ENCODE measurements around the gene MRFAP1.

The MRFAP1 gene

GRCh38 chr4:6681191-6681590 lies 40.7 kb downstream of the MRFAP1 start:
- Histone ChIP-seq H3K9me3 (replicated peaks in 1 of 11) (peaks cover 0 to 15% (median 4%) of the 10 kb centered on the region in 11 experiments; a peak in 9 of 22 replicates), H3K4me3 (no peak overlapping the region), H4K20me1 (peaks cover 12 to 40% (median 18%) of the 10 kb centered on the region in 11 experiments; a peak in 20 of 22 replicates), H3K27me3 (no peaks in the 10 kb centered on the region), H3K4me1 (peaks cover 17 to 41% (median 34%) of the 10 kb centered on the region in 10 experiments), H3K4me2 (no peak overlapping the region), H3K36me3 (peaks cover 10 to 42% (median 29%) of the 10 kb centered on the region in 11 experiments; a peak in 21 of 22 replicates), H3K9ac (no peak overlapping the region), H3K27ac (no peak overlapping the region; a peak in 1 of 22 replicates)
- TF ChIP-seq Cebpa-rat (IDR thresholded peaks at IDR 0.05) = no peak

- no peak overlapping the region for H3K9ac ChIP-seq
- peak overlapping the region in 3 of 11 experiments; percentile 25 to 35 (median 34); a peak in 4 of 22 replicates for H3K27ac ChIP-seq
- peaks cover 3 to 31% (median 24%) of the 10 kb centered on the region in 10 experiments for H3K4me1 ChIP-seq
- H3K36me3 ChIP-seq = peaks cover 10 to 27% (median 23%) of the 10 kb centered on the region in 11 experiments; a peak in 20 of 22 replicates
- no peak for TF ChIP-seq Cebpa-rat (IDR thresholded peaks at IDR 0.05)
- H3K4me3 ChIP-seq = no peak overlapping the region
- peaks cover 0 to 22% (median 3%) of the 10 kb centered on the region in 11 experiments; a peak in 10 of 22 replicates for H4K20me1 ChIP-seq
- peaks cover 0 to 20% (median 4%) of the 10 kb centered on the region in 11 experiments; a peak in 10 of 22 replicates for H3K9me3 ChIP-seq (replicated peaks in 1 of 11)
- H3K27me3 ChIP-seq = no peaks in the 10 kb centered on the region
- H3K4me2 ChIP-seq = peak overlapping the region in 1 of 11 experiments; percentile 14; a peak in 2 of 22 replicates
Measured at GRCh38 chr4:6682862-6683590, 42.5 kb downstream of the MRFAP1 start.

- Histone ChIP-seq H3K9ac (no peak overlapping the region), H3K36me3 (peaks cover 3 to 11% (median 9%) of the 10 kb centered on the region in 11 experiments; a peak in 18 of 22 replicates), H3K4me1 (peaks cover 20 to 32% (median 26%) of the 10 kb centered on the region in 10 experiments), H4K20me1 (peaks cover 0 to 13% (median 0%) of the 10 kb centered on the region in 11 experiments; a peak in 5 of 22 replicates), H3K4me2 (no peak overlapping the region), H3K9me3 (replicated peaks in 1 of 11) (peaks cover 0 to 13% (median 4%) of the 10 kb centered on the region in 11 experiments; a peak in 9 of 22 replicates), H3K27me3 (no peaks in the 10 kb centered on the region), H3K27ac (peak overlapping the region in 1 of 11 experiments; percentile 5; a peak in 1 of 22 replicates), H3K4me3 (no peak overlapping the region)
- TF ChIP-seq Cebpa-rat (IDR thresholded peaks at IDR 0.05) = no peak
Measured at GRCh38 chr4:6684656-6685055, 44.2 kb downstream of the MRFAP1 start.

DNA sequence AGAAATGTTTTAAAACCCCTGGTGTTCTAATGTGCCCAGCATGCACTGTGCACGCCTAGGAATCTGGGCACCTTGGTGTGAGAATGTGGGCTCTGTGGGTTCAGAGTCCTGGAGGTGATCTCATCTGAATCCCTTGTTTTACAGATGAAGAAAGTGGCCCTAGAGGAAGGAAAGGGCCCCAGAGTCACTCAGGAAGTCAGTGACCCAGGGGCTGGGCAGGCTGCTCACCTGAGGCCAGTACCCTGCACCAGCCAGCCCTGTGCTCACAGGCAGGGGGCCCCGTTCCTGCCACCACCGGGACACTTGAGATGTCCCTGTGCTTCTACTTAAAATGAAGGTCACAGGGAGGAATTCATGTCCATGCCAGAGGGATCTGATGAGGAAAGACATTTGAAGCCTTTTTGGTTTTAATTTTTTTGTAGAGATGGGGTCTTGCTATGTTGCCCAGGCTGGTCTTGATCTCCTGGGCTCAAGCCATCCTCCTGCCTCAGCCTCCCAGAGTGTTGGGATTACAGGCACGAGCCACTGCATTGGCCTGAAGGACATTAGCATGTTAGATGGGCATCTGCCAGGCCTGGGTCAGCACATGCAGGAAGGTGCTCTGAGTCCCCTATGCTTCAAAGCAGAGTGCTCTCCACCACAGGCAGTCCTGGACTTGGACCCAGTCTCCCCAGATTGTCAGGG lies 45.8 kb downstream of the MRFAP1 start:
- no peaks in the 10 kb centered on the region for H3K27me3 ChIP-seq
- H3K9ac ChIP-seq = no peak overlapping the region
- no peak overlapping the region for H3K4me3 ChIP-seq
- H3K9me3 ChIP-seq (replicated peaks in 1 of 11) = peaks cover 0 to 5% (median 0%) of the 10 kb centered on the region in 11 experiments; a peak in 2 of 22 replicates
- TF ChIP-seq Cebpa-rat (IDR thresholded peaks at IDR 0.05) = no peak
- H4K20me1 ChIP-seq = peaks cover 0 to 11% (median 0%) of the 10 kb centered on the region in 11 experiments; a peak in 3 of 22 replicates
- H3K4me1 ChIP-seq = peaks cover 35 to 47% (median 42%) of the 10 kb centered on the region in 10 experiments
- H3K4me2 ChIP-seq = no peak overlapping the region
- H3K27ac ChIP-seq = no peak overlapping the region; a peak in 1 of 22 replicates
- no peaks in the 10 kb centered on the region for H3K36me3 ChIP-seq

DNA sequence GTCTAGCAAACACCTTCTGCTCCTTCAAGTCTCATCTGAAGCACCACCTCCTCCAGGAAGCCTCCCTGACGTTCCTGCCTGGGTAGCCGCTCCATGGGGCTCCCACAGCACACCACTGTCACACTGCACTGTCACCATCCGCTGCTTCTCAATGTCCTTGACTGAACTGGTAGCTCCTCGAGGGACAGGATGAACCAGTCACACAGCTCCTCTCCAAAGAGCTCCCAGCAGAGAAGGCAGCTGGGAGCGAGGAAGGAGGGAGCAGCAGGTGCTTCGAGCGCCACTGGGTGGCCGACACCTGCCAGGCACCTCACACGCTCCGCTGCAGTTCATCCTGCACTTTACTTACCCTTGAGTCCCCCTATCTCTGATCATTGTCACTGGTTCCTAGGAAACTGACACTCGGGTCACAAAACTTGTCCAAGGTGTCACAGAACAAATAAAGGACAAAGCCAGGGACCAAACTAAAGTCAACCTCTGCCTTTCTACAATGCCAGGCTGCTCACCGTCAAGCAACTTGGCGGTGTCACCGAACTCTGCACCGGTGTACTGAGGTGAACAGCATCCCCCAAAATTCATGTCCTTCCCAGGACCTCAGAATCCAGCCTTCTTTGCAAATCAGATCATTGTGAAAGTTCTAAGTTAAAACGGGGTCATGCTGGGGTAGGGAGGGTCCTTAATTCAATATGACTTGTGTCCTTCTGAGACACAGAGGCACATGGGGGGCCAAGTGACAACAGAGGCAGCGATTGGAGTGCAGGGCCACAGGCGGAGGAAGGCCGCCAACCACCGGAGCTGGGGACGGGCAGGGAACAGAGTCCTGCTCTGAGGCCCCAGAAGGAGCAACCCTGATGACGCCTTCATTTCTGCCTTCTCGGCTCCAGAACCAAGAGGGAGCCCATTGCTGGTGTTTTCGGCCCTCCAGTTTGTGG lies 47.7 kb downstream of the MRFAP1 start:
- H3K4me1 ChIP-seq = peaks cover 43 to 58% (median 55%) of the 10 kb centered on the region in 10 experiments
- peak overlapping the region in 1 of 10 experiments; percentile 40; a peak in 1 of 20 replicates for H3K4me3 ChIP-seq

GRCh38 chr4:6688879-6689505 lies 48.5 kb downstream of the MRFAP1 start:
- peaks cover 0 to 11% (median 0%) of the 10 kb centered on the region in 11 experiments; a peak in 3 of 22 replicates for H4K20me1 ChIP-seq
- peak overlapping the region; percentile 72 to 92 (median 88) for H3K4me2 ChIP-seq
- H3K9ac ChIP-seq = peak overlapping the region in 10 of 11 experiments; percentile 6 to 72 (median 62); a peak in 18 of 22 replicates
- H3K27ac ChIP-seq = peak overlapping the region in 10 of 11 experiments; percentile 7 to 82 (median 68); a peak in 19 of 22 replicates
- peak overlapping the region in 4 of 10 experiments; percentile 19 to 40 (median 22); a peak in 4 of 20 replicates for H3K4me3 ChIP-seq
- peaks cover 0 to 5% (median 0%) of the 10 kb centered on the region in 11 experiments; a peak in 2 of 22 replicates for H3K9me3 ChIP-seq (replicated peaks in 1 of 11)
- TF ChIP-seq Cebpa-rat (IDR thresholded peaks at IDR 0.05) = no peak
- peaks cover 51 to 65% (median 63%) of the 10 kb centered on the region in 10 experiments for H3K4me1 ChIP-seq
- no peaks in the 10 kb centered on the region for H3K27me3 ChIP-seq
- H3K36me3 ChIP-seq = no peaks in the 10 kb centered on the region

More for the DNA sequence above, 47.7 kb downstream of the MRFAP1 start:
- Histone ChIP-seq H3K9ac (peak overlapping the region in 8 of 11 experiments; percentile 6 to 72 (median 63); a peak in 13 of 22 replicates), H3K36me3 (no peaks in the 10 kb centered on the region), H3K27me3 (no peaks in the 10 kb centered on the region), H3K27ac (peak overlapping the region in 9 of 11 experiments; percentile 40 to 82 (median 69); a peak in 17 of 22 replicates), H3K9me3 (replicated peaks in 1 of 11) (peaks cover 0 to 5% (median 0%) of the 10 kb centered on the region in 11 experiments; a peak in 2 of 22 replicates), H3K4me2 (peak overlapping the region; percentile 72 to 92 (median 88)), H4K20me1 (peaks cover 0 to 11% (median 0%) of the 10 kb centered on the region in 11 experiments; a peak in 3 of 22 replicates)
- no peak for TF ChIP-seq Cebpa-rat (IDR thresholded peaks at IDR 0.05)

GRCh38 chr4:6689506-6689960 lies 49.0 kb downstream of the MRFAP1 start:
- H3K9ac ChIP-seq = peak overlapping the region in 10 of 11 experiments; percentile 6 to 72 (median 62); a peak in 17 of 22 replicates
- no peaks in the 10 kb centered on the region for H3K27me3 ChIP-seq
- peak overlapping the region in 10 of 11 experiments; percentile 7 to 82 (median 68); a peak in 19 of 22 replicates for H3K27ac ChIP-seq
- H3K4me3 ChIP-seq = peak overlapping the region in 4 of 10 experiments; percentile 19 to 40 (median 22); a peak in 3 of 20 replicates
- H3K9me3 ChIP-seq (replicated peaks in 1 of 11) = peaks cover 0 to 5% (median 0%) of the 10 kb centered on the region in 11 experiments; a peak in 2 of 22 replicates
- H3K4me2 ChIP-seq = peak overlapping the region; percentile 72 to 92 (median 88)
- H4K20me1 ChIP-seq = peaks cover 0 to 11% (median 0%) of the 10 kb centered on the region in 11 experiments; a peak in 3 of 22 replicates
- H3K4me1 ChIP-seq = peaks cover 56 to 70% (median 68%) of the 10 kb centered on the region in 10 experiments
- TF ChIP-seq Cebpa-rat (IDR thresholded peaks at IDR 0.05) = no peak
- H3K36me3 ChIP-seq = no peaks in the 10 kb centered on the region
